Psoas muscle (tissue), 8 donors: Measurements from ENCODE around the gene SLC4A5. TPM values are rescaled to one million over a fixed set of nuclear protein-coding genes. Genes with fewer than 3 reads are reported as not detected.

Source experiments
- ATAC-seq, 4 donors: fragments of 200-7000 bp; cut with Tn5 transposase; one replicate each; pipeline ENCODE4 v1.9.1; 2020; ENCODE audit warnings: moderate library complexity in 3 of 4, mild to moderate bottlenecking in 2 of 4
- DNase-seq, 2 donors: peaks; one replicate each; pipeline ENCODE4 v3.0.0-alpha.2; 2020
- H3K27ac ChIP-seq: fragments of 200-600 bp; one replicate; pipeline ENCODE4 v1.8.0; 2022
- H3K27me3 ChIP-seq, 3 donors: fragments of 200-600 bp in 1 of 3; one replicate each; pipeline versions ENCODE4 v1.6.1 to v1.8.0; 2013 to 2022; ENCODE audit warnings: low read length in 2 of 3, mild to moderate bottlenecking in 2 of 3, moderate library complexity in 1 of 3; ENCODE audit not compliant: insufficient read depth in 3 of 3
- H3K36me3 ChIP-seq, 2 donors: fragments of 200-600 bp in 1 of 2; one replicate each; pipeline versions ENCODE4 v1.6.1 to v1.8.0; 2013 to 2022; ENCODE audit warnings: low read depth in 1 of 2, mild to moderate bottlenecking in 1 of 2, moderate library complexity in 1 of 2; ENCODE audit not compliant: insufficient read depth in 1 of 2
- H3K4me1 ChIP-seq: fragments of 200-600 bp; one replicate; pipeline ENCODE4 v1.8.0; 2022
- H3K4me3 ChIP-seq: fragments of 200-600 bp; one replicate; pipeline ENCODE4 v1.8.0; 2022; ENCODE audit warnings: mild to moderate bottlenecking
- H3K9me3 ChIP-seq: fragments of 200-600 bp; one replicate; pipeline ENCODE4 v1.8.0; 2022
- CTCF ChIP-seq: fragments of 200-600 bp; IDR thresholded peaks from one replicate; pipeline ENCODE4 v1.8.0; 2022; ENCODE audit warnings: antibody characterized with exemption
- WGBS, 3 donors: extraction: QIAGEN DNeasy Blood & Tissue Kit; methylation state at CpG; one replicate each; pipeline versions ENCODE4 v1.1.6 to v1.1.7; 2013; 5-methylcytosine and 5-hydroxymethylcytosine counted together
- intact Hi-C, 2 donors: fragments of 100-400 bp; cut with DNase I; formaldehyde crosslinking; loops; one replicate each; pipeline versions ENCODE4 v1.11.0 to v1.14.2; 2022
- polyA plus RNA-seq, 3 donors: library from polyadenylated mRNA; stranded (reverse); fragments of 200-250 nt; gene quantifications; one replicate each; pipeline ENCODE4 v1.2.3, GENCODE V29; 2013
- total RNA-seq, 4 donors: library from RNA; stranded (reverse); fragmentation: NEBNext Ultra II Directional in 2 of 4; extraction: Animal tissue kit (Norgen Biotek cat#: 25700) in 2 of 4; gene quantifications; one replicate each; pipeline versions ENCODE4 v1.2.1 to v1.2.4, GENCODE V29; 2021 to 2023
- donor health status: healthy with polysubstance abuse.
- donor health status: DM: no; HTN: no; CAD: no; lungs with moderate emphysema.
- donor health status: Bipolar disorder and iron deficiency.
- donor health status: healthy.
- donor health status: DM: yes; HTN: yes; CAD: no.
- donor health status: DM: no; HTN: no; CAD: no.
- donor health status: DM: no; HTN: no; CAD: no.
- donor health status: DM: yes; HTN: yes; CAD: no.

The SLC4A5 gene
- total and polyA plus RNA-seq, 7 donors, result 0.27 to 5.7 (median 0.57) TPM

GRCh38 chr2:74328074-74328473, 15.1 kb downstream of the SLC4A5 start:
- WGBS, 3 donors, result 74 to 88% (median 83%) methylated on average over 2 of the region's 2 CpGs
- no peak for ATAC-seq
- DNase-seq, result no peak
- H3K4me1 ChIP-seq, result no peaks in the 10 kb centered on the region
- H3K36me3 ChIP-seq, result peaks cover 3 to 13% of the 10 kb centered on the region in 2 donors
- no peak for TF ChIP-seq CTCF
- intact Hi-C loops, result no loop called here
- no peaks in the 10 kb centered on the region for H3K9me3 ChIP-seq
- no peak overlapping the region for H3K27ac ChIP-seq
- no peaks in the 10 kb centered on the region for H3K27me3 ChIP-seq
- no peak overlapping the region for H3K4me3 ChIP-seq

- intact Hi-C loops, result no loop called here
- peaks cover 3 to 13% of the 10 kb centered on the region in 2 donors for H3K36me3 ChIP-seq
- no peak for ATAC-seq
Observed at GRCh38 chr2:74327627-74328026, 15.6 kb downstream of the SLC4A5 start.

GRCh38 chr2:74327199-74327598, 16.0 kb downstream of the SLC4A5 start:
- H3K9me3 ChIP-seq, result no peaks in the 10 kb centered on the region
- DNase-seq (no peak), ATAC-seq (no peak)
- no peaks in the 10 kb centered on the region for H3K27me3 ChIP-seq
- no peaks in the 10 kb centered on the region for H3K4me1 ChIP-seq
- intact Hi-C loops, result no loop called here
- H3K36me3 ChIP-seq, result peaks cover 3 to 13% of the 10 kb centered on the region in 2 donors
- no peak overlapping the region for H3K4me3 ChIP-seq
- WGBS, 3 donors, result 69 to 76% (median 71%) methylated on average over 5 of the region's 5 CpGs
- TF ChIP-seq CTCF, result no peak
- H3K27ac ChIP-seq, result no peak overlapping the region

More at GRCh38 chr2:74327627-74328026, 15.6 kb downstream of the SLC4A5 start:
- Histone ChIP-seq H3K9me3 (no peaks in the 10 kb centered on the region), H3K4me1 (no peaks in the 10 kb centered on the region), H3K27ac (no peak overlapping the region), H3K27me3 (no peaks in the 10 kb centered on the region), H3K4me3 (no peak overlapping the region)
- DNase-seq, result no peak
- 89 to 94% (median 91%) methylated on average over 1 of the region's 1 CpG for WGBS, 3 donors
- no peak for TF ChIP-seq CTCF

- H3K36me3 ChIP-seq, result peaks cover 3 to 5% of the 10 kb centered on the region in 2 donors
- no peaks in the 10 kb centered on the region for H3K27me3 ChIP-seq
- no peak for TF ChIP-seq CTCF
- no peaks in the 10 kb centered on the region for H3K4me1 ChIP-seq
- H3K9me3 ChIP-seq, result no peaks in the 10 kb centered on the region
- DNase-seq (no peak), ATAC-seq (no peak)
- intact Hi-C loops, result no loop called here
- 67 to 93% (median 82%) methylated on average over 2 of the region's 2 CpGs for WGBS, 3 donors
- no peak overlapping the region for H3K27ac ChIP-seq
- H3K4me3 ChIP-seq, result no peak overlapping the region
Observed at GRCh38 chr2:74325815-74326214, 17.4 kb downstream of the SLC4A5 start.

GRCh38 chr2:74321737-74322136, 21.5 kb downstream of the SLC4A5 start:
- Histone ChIP-seq H3K4me1 (no peaks in the 10 kb centered on the region), H3K36me3 (no peaks in the 10 kb centered on the region), H3K27me3 (no peaks in the 10 kb centered on the region), H3K4me3 (no peak overlapping the region), H3K9me3 (no peaks in the 10 kb centered on the region), H3K27ac (no peak overlapping the region)
- intact Hi-C loops, result no loop called here
- DNase-seq (no peak), ATAC-seq (no peak)
- WGBS, 3 donors, result 95% methylated on average over 2 of the region's 2 CpGs
- TF ChIP-seq CTCF, result no peak
